GM12875 (cell line): ENCODE results near the gene ALS2.
"Not testable (repeated sequence)": the region's sequence is repeated elsewhere in the genome, so short reads cannot be mapped to it uniquely, and the experiment has no call there.

Experiments used
- H3K4me3 ChIP-seq: one replicate; pipeline ENCODE4 v1.5.1; 2011; ENCODE audit warnings: low read depth, low read length, control low read depth
- CTCF ChIP-seq: IDR thresholded peaks from 2 replicates; pipeline ENCODE4 v1.5.1; 2011; ENCODE audit warnings: low read depth, mild to moderate bottlenecking, control low read depth, inconsistent platforms, low read length, moderate library complexity, borderline replicate concordance; ENCODE audit not compliant: insufficient read depth

The ALS2 gene

GRCh38 chr2:201798914-201799285, 18.2 kb upstream of the ALS2 start:
- not testable (repeated sequence) for H3K4me3 ChIP-seq
- peak; percentile 40; the same call in 1 of the 2 replicates for TF ChIP-seq CTCF

- no peak for TF ChIP-seq CTCF
- no peak overlapping the region for H3K4me3 ChIP-seq
These were observed 17.6 kb upstream of the ALS2 start for GRCh38 chr2:201798252-201798913.

- TF ChIP-seq CTCF = no peak
- H3K4me3 ChIP-seq = no peak overlapping the region
These were observed 16.6 kb upstream of the ALS2 start for GRCh38 chr2:201797175-201797840.

GRCh38 chr2:201796478-201796865, 15.7 kb upstream of the ALS2 start:
- H3K4me3 ChIP-seq = no peak overlapping the region
- TF ChIP-seq CTCF = no peak

- no peak overlapping the region for H3K4me3 ChIP-seq
- peak; percentile 57; the same call in 1 of the 2 replicates for TF ChIP-seq CTCF
These were observed 15.1 kb upstream of the ALS2 start for GRCh38 chr2:201795607-201796477.

GRCh38 chr2:201794294-201794693, 13.6 kb upstream of the ALS2 start:
- no peak overlapping the region for H3K4me3 ChIP-seq
- no peak for TF ChIP-seq CTCF
